Subcutaneous adipose tissue (tissue), 4 donors: Measurements from ENCODE around the gene KAT2A. TPM values are rescaled to one million over a fixed set of nuclear protein-coding genes. Genes with fewer than 3 reads are reported as not detected.

Experiments
- total RNA-seq, 4 donors: library from RNA; depleted of rRNA; stranded (reverse); fragments of >200 nt; gene quantifications; one replicate each; pipeline ENCODE4 v1.1.0, GENCODE V29; 2016
- TF ChIP-seq, protein P1 (sequence below): fragments of 450-650 bp; IDR thresholded peaks from one replicate; pipeline ENCODE4 v1.5.1; 2016; ENCODE audit warnings: low read depth, mild to moderate bottlenecking, control low read depth, antibody characterized with exemption, moderate library complexity

Gene KAT2A
- total RNA-seq, 4 donors from 2014 or later, result 27.2 to 49.9 (median 32.8) TPM

GRCh38 chr17:42116705-42117396 is 4.3 kb downstream of the KAT2A start:
- TF ChIP-seq, protein P1, sequence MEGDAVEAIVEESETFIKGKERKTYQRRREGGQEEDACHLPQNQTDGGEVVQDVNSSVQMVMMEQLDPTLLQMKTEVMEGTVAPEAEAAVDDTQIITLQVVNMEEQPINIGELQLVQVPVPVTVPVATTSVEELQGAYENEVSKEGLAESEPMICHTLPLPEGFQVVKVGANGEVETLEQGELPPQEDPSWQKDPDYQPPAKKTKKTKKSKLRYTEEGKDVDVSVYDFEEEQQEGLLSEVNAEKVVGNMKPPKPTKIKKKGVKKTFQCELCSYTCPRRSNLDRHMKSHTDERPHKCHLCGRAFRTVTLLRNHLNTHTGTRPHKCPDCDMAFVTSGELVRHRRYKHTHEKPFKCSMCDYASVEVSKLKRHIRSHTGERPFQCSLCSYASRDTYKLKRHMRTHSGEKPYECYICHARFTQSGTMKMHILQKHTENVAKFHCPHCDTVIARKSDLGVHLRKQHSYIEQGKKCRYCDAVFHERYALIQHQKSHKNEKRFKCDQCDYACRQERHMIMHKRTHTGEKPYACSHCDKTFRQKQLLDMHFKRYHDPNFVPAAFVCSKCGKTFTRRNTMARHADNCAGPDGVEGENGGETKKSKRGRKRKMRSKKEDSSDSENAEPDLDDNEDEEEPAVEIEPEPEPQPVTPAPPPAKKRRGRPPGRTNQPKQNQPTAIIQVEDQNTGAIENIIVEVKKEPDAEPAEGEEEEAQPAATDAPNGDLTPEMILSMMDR, result no peak

DNA sequence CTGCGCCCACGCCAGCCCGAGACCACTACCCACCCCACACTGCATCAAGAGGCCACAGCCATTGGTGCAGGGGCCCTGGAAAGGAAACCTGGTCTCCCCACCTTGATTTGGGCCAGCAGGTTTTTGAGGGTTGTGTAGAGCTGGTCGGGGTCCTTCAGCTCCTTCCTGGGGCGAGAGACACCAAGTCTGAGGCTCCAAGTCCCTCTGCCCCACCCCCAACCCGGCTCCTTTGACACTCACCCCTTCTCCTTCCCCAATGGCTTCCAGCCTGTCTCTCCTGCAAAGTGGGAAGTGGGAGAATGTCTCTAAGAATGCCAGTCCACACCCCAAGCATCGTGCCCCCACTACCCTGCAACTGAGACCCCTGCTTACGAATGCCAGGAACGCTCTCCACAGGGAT is 7.0 kb downstream of the KAT2A start:
- TF ChIP-seq, protein P1, result no peak

GRCh38 chr17:42113293-42114069 is 7.7 kb downstream of the KAT2A start:
- TF ChIP-seq, protein P1, result no peak

DNA sequence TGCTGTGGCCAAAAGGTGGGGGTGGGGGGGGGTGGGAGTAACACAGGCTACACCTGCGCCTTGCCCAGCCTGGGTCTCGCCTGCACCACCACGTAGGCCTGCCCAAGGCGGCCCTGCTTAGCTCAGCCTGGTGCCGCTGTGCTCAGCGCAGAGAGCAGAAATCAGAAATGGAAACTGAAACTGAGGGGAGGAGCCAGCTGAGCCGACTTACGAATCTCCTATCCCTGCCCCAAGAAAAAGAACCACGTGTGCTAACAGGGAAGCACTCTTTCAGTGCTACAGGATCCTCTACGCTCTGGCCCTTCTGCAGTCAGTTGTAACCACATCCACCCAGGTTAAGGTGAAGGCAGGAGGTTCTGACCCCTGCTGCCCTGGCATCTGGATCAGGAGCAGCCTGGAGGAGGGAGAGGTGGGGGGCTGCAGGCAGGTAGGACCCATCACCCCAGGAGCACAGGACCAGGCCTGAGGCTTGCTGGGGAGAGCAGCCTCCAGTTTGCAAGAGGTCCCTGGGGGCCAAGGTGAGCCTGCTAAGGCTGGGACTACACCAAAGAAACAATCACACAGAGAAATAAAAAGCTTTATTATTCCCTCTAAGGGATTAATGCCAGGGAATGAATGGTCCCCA is 8.5 kb downstream of the KAT2A start, which contains the start of gene DHX58:
TSS of gene DHX58 (minus strand) at position 163 of the 625 bp plus-strand sequence. CDS start 822 bp downstream, outside the sequence.
- TF ChIP-seq, protein P1, result no peak

GRCh38 chr17:42111871-42112551 is 9.2 kb downstream of the KAT2A start:
- TF ChIP-seq, protein P1, result no peak

DNA sequence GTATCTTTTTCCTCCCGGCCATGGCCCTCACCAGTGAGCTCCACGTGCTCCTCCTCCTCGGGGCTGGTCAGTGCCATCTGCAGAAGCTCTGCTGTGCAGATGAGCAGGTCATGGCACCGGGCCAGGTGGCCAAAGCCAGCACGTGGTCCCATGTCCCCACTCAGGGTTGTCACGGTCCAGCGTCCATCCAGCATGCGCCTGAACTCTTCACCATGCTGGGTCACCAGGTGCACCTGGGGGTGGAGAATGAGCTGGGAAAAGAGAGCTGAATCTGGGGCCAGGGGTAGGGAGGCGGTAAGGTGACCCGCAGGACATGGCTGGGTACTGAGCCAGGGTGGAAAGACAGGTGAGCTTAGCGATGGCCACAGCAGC is 9.9 kb downstream of the KAT2A start:
- TF ChIP-seq, protein P1, result no peak
